ENCODE measurements around the gene FKBP9.

Gene FKBP9

GRCh38 chr7:32928785-32929298, 28.4 kb upstream of the FKBP9 start:
- H3K4me3 ChIP-seq (replicated peaks; ENCODE audit: low read depth, low read length) = no peak overlapping the region
- TF ChIP-seq CTCF (IDR thresholded peaks at IDR 0.05; ENCODE audit: low read depth, low read length, missing control alignments) = no peak
- no peak for DNase-seq (ENCODE audit: extremely low read depth, low read depth)

- no peak overlapping the region for H3K4me3 ChIP-seq (replicated peaks; ENCODE audit: low read depth, low read length)
- TF ChIP-seq CTCF (IDR thresholded peaks at IDR 0.05; ENCODE audit: low read depth, low read length, missing control alignments) = no peak
- no peak for DNase-seq (ENCODE audit: extremely low read depth, low read depth)
Observed at GRCh38 chr7:32929430-32930143, 27.7 kb upstream of the FKBP9 start.

GRCh38 chr7:32930378-32930777, 26.9 kb upstream of the FKBP9 start:
- no peak for TF ChIP-seq CTCF (IDR thresholded peaks at IDR 0.05; ENCODE audit: low read depth, low read length, missing control alignments)
- no peak for DNase-seq (ENCODE audit: extremely low read depth, low read depth)
- H3K4me3 ChIP-seq (replicated peaks; ENCODE audit: low read depth, low read length) = no peak overlapping the region

- no peak for TF ChIP-seq CTCF (IDR thresholded peaks at IDR 0.05; ENCODE audit: low read depth, low read length, missing control alignments)
- no peak overlapping the region for H3K4me3 ChIP-seq (replicated peaks; ENCODE audit: low read depth, low read length)
- no peak for DNase-seq (ENCODE audit: extremely low read depth, low read depth)
Observed at GRCh38 chr7:32935558-32935957, 21.7 kb upstream of the FKBP9 start.

GRCh38 chr7:32936689-32937088, 20.6 kb upstream of the FKBP9 start:
- no peak overlapping the region for H3K4me3 ChIP-seq (replicated peaks; ENCODE audit: low read depth, low read length)
- TF ChIP-seq CTCF (IDR thresholded peaks at IDR 0.05; ENCODE audit: low read depth, low read length, missing control alignments) = no peak
- no peak for DNase-seq (ENCODE audit: extremely low read depth, low read depth)

GRCh38 chr7:32937344-32938174, 19.7 kb upstream of the FKBP9 start:
- no peak overlapping the region for H3K4me3 ChIP-seq (replicated peaks; ENCODE audit: low read depth, low read length)
- no peak for DNase-seq (ENCODE audit: extremely low read depth, low read depth)
- TF ChIP-seq CTCF (IDR thresholded peaks at IDR 0.05; ENCODE audit: low read depth, low read length, missing control alignments) = no peak
